Measurements from ENCODE around the gene EXT2.

GRCh38 chr11:44213148-44213547 lies 117.7 kb downstream of the EXT2 start:
- TF ChIP-seq CTCF (conservative IDR thresholded peaks at IDR 0.05; ENCODE audit: low read depth, low read length), result no peak
- no peak for TF ChIP-seq EZH2 (IDR thresholded peaks at IDR 0.05; ENCODE audit: low read length, unreplicated experiment)
- no peak for TF ChIP-seq EZH2phosphoT487 (IDR thresholded peaks at IDR 0.05; ENCODE audit: borderline replicate concordance, low read length)
